Measurements from ENCODE around the gene GATA6.

Gene GATA6

DNA sequence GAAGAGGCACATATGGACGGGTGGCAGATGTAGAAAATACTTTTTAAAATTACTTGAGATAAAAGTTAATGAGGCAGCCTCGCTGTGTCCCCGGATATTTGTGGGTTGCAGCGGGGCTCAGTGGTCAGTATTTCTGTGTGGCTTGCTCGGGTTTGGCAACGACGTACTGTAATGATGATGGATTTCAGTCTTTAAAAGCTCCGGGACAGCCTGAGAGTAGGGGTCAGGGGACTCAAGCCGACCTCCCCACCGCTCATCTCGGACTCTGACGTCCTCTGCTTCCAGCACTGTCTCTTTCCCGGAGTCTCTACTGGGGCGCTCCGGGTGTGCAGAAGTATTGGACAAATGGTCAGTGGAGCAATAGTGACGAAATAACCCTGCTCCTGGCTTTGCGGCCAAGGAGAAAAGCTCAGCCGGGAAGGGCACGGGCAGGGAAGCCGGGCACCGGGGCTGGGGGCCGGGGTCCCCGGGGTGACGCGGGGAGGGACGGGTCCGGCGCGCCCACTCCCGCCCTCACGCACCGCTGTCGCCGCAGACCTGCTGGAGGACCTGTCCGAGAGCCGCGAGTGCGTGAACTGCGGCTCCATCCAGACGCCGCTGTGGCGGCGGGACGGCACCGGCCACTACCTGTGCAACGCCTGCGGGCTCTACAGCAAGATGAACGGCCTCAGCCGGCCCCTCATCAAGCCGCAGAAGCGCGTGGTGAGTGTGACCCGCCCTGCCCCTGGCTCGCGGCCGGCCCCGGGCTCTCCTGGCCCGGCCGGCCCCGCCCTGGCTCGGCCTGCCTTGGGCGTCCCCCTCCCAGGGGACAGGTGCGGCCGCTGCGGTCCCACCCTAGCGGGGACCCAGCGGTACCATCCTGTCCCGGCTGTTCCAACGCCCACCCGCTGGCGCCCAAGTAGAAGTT is 7.3 kb downstream of the GATA6 start:
- H2AFZ ChIP-seq (ENCODE audit: low read length) = no peak overlapping the region
- no peak overlapping the region for H3K14ac ChIP-seq (ENCODE audit: low read length)
- no peak overlapping the region for H4K91ac ChIP-seq (ENCODE audit: low read depth, low read length, poor library complexity)
- H3K27ac ChIP-seq (replicated peaks; ENCODE audit: low read length) = no peak overlapping the region
- no peak overlapping the region for H2BK120ac ChIP-seq (ENCODE audit: low read depth, low read length)
- H3K9ac ChIP-seq (ENCODE audit: low read depth, low read length, poor library complexity) = no peak overlapping the region
- peaks cover 35 to 99% (median 71%) of the 10 kb centered on the region in 3 experiments for H3K27me3 ChIP-seq (ENCODE audit: control insufficient read depth in 3 of 3, insufficient read depth in 3 of 3, low read depth in 1 of 3, low read length in 3 of 3)
- H2BK15ac ChIP-seq (ENCODE audit: low read length) = no peak overlapping the region
- H3K4ac ChIP-seq (ENCODE audit: low read length) = no peak overlapping the region
- H2AK5ac ChIP-seq (ENCODE audit: low read depth, low read length) = no peak overlapping the region
- peaks cover 0 to 9% of the 10 kb centered on the region in 2 donors for H3K9me3 ChIP-seq (replicated peaks in 1 of 2; ENCODE audit: control insufficient read depth in 2 of 2, insufficient read depth in 1 of 2, low read depth in 1 of 2, low read length in 2 of 2)
- H3K79me1 ChIP-seq (ENCODE audit: low read depth, low read length) = no peaks in the 10 kb centered on the region
- peak overlapping the region; percentile 15 for H3K23ac ChIP-seq (ENCODE audit: low read depth, low read length, poor library complexity)
- no peak overlapping the region for H2BK5ac ChIP-seq (ENCODE audit: low read length)
- no peak for DNase-seq (ENCODE audit: low spot score)
- WGBS, 2 donors (ENCODE audit: extremely low coverage in 2 of 2, insufficient read length in 2 of 2, insufficient replicate concordance in 1 of 2) = no CpG with 5 or more reads among the region's 71 CpGs
- peak overlapping the region in 1 of 2 donors; percentile 22 for H3K4me3 ChIP-seq (ENCODE audit: low read length in 2 of 2)
- H3K36me3 ChIP-seq (replicated peaks in 1 of 2; ENCODE audit: control insufficient read depth in 2 of 2, insufficient read depth in 2 of 2, low read length in 2 of 2) = no peaks in the 10 kb centered on the region
- H3K4me2 ChIP-seq (ENCODE audit: insufficient read depth, low read length, poor library complexity, severe bottlenecking) = peak overlapping the region; percentile 24
- peak overlapping the region; percentile 63 for H3K18ac ChIP-seq (ENCODE audit: low read length)
- no peak overlapping the region for H4K8ac ChIP-seq (ENCODE audit: low read depth, low read length)
- no peaks in the 10 kb centered on the region for H3K4me1 ChIP-seq (ENCODE audit: control insufficient read depth in 2 of 2, insufficient read depth in 1 of 2, low read depth in 1 of 2, low read length in 2 of 2)
- H2BK12ac ChIP-seq (ENCODE audit: low read length) = no peak overlapping the region

DNA sequence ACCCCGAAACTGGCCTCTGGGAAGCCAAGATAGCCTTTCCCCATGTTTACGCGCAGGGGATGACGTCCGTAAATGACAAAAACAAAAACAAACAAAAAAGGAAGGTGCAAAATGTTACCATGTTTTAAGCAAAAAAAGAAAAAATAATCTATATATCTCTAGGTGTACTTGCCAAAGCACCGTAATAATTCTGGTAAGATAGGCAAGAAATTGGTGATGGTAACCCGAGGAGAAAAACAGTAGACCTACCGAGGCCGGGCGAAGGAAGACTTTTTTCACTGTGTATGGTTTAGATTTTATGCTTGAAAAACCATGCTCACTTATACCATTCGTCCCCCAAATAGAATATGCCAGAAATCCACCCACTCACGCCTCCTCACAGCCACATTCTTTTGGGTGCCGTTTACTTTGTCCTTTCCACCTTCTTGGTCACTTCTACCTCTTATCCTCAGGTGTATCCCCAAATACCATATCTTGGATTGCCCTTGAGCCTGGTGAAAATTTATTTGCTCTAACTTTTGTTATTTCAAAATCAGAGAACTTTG is 8.0 kb downstream of the GATA6 start:
- no peak overlapping the region for H2BK120ac ChIP-seq (ENCODE audit: low read depth, low read length)
- no peak overlapping the region for H3K14ac ChIP-seq (ENCODE audit: low read length)
- no peak overlapping the region for H3K4me3 ChIP-seq (ENCODE audit: low read length in 2 of 2)
- H3K4me1 ChIP-seq (ENCODE audit: control insufficient read depth in 2 of 2, insufficient read depth in 1 of 2, low read depth in 1 of 2, low read length in 2 of 2) = no peaks in the 10 kb centered on the region
- no peak overlapping the region for H3K9ac ChIP-seq (ENCODE audit: low read depth, low read length, poor library complexity)
- no CpG with 5 or more reads among the region's 13 CpGs for WGBS, 2 donors (ENCODE audit: extremely low coverage in 2 of 2, insufficient read length in 2 of 2, insufficient replicate concordance in 1 of 2)
- H4K8ac ChIP-seq (ENCODE audit: low read depth, low read length) = no peak overlapping the region
- no peak overlapping the region for H2BK15ac ChIP-seq (ENCODE audit: low read length)
- no peak overlapping the region for H3K27ac ChIP-seq (replicated peaks; ENCODE audit: low read length)
- no peaks in the 10 kb centered on the region for H3K79me1 ChIP-seq (ENCODE audit: low read depth, low read length)
- H2AFZ ChIP-seq (ENCODE audit: low read length) = no peak overlapping the region
- DNase-seq (ENCODE audit: low spot score) = no peak
- peak overlapping the region; percentile 15 for H3K23ac ChIP-seq (ENCODE audit: low read depth, low read length, poor library complexity)
- peaks cover 28 to 96% (median 64%) of the 10 kb centered on the region in 3 experiments for H3K27me3 ChIP-seq (ENCODE audit: control insufficient read depth in 3 of 3, insufficient read depth in 3 of 3, low read depth in 1 of 3, low read length in 3 of 3)
- no peak overlapping the region for H2BK5ac ChIP-seq (ENCODE audit: low read length)
- no peak overlapping the region for H3K4ac ChIP-seq (ENCODE audit: low read length)
- H2BK12ac ChIP-seq (ENCODE audit: low read length) = no peak overlapping the region
- H2AK5ac ChIP-seq (ENCODE audit: low read depth, low read length) = no peak overlapping the region
- H3K18ac ChIP-seq (ENCODE audit: low read length) = no peak overlapping the region
- peaks cover 0 to 7% of the 10 kb centered on the region in 2 donors for H3K9me3 ChIP-seq (replicated peaks in 1 of 2; ENCODE audit: control insufficient read depth in 2 of 2, insufficient read depth in 1 of 2, low read depth in 1 of 2, low read length in 2 of 2)
- H3K4me2 ChIP-seq (ENCODE audit: insufficient read depth, low read length, poor library complexity, severe bottlenecking) = no peak overlapping the region
- H4K91ac ChIP-seq (ENCODE audit: low read depth, low read length, poor library complexity) = no peak overlapping the region
- H3K36me3 ChIP-seq (replicated peaks in 1 of 2; ENCODE audit: control insufficient read depth in 2 of 2, insufficient read depth in 2 of 2, low read length in 2 of 2) = no peaks in the 10 kb centered on the region

DNA sequence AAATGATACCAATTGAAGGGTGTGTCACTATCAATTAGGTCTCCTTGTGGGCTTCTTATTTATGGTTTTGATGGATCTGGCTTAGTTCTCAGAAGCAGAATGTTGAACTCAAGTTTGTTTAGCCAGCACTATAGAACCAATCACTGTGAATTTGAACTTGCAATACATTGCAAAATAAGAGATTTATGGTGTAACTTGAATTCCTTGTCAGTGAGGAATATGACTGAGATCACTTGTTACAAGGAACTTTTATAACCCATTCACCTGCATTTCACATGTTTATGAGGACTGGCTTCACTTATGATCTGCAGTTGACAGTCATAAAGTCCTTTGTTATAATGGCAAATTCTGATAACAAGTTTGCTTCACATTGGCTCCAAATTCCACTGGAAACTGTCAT is 9.8 kb downstream of the GATA6 start:
- Histone ChIP-seq H3K4me1 (ENCODE audit: control insufficient read depth in 2 of 2, insufficient read depth in 1 of 2, low read depth in 1 of 2, low read length in 2 of 2) (no peaks in the 10 kb centered on the region), H2AFZ (ENCODE audit: low read length) (no peak overlapping the region), H3K18ac (ENCODE audit: low read length) (no peak overlapping the region), H3K4me3 (ENCODE audit: low read length in 2 of 2) (no peak overlapping the region), H3K14ac (ENCODE audit: low read length) (no peak overlapping the region), H2AK5ac (ENCODE audit: low read depth, low read length) (no peak overlapping the region), H3K4ac (ENCODE audit: low read length) (no peak overlapping the region), H2BK5ac (ENCODE audit: low read length) (no peak overlapping the region), H2BK120ac (ENCODE audit: low read depth, low read length) (no peak overlapping the region), H3K4me2 (ENCODE audit: insufficient read depth, low read length, poor library complexity, severe bottlenecking) (no peak overlapping the region), H3K36me3 (replicated peaks in 1 of 2; ENCODE audit: control insufficient read depth in 2 of 2, insufficient read depth in 2 of 2, low read length in 2 of 2) (no peaks in the 10 kb centered on the region), H3K27me3 (ENCODE audit: control insufficient read depth in 3 of 3, insufficient read depth in 3 of 3, low read depth in 1 of 3, low read length in 3 of 3) (peaks cover 11 to 78% (median 46%) of the 10 kb centered on the region in 3 experiments), H4K91ac (ENCODE audit: low read depth, low read length, poor library complexity) (no peak overlapping the region), H2BK12ac (ENCODE audit: low read length) (no peak overlapping the region), H4K8ac (ENCODE audit: low read depth, low read length) (no peak overlapping the region), H3K9me3 (replicated peaks in 1 of 2; ENCODE audit: control insufficient read depth in 2 of 2, insufficient read depth in 1 of 2, low read depth in 1 of 2, low read length in 2 of 2) (no peaks in the 10 kb centered on the region), H3K23ac (ENCODE audit: low read depth, low read length, poor library complexity) (no peak overlapping the region), H2BK15ac (ENCODE audit: low read length) (no peak overlapping the region), H3K9ac (ENCODE audit: low read depth, low read length, poor library complexity) (no peak overlapping the region), H3K79me1 (ENCODE audit: low read depth, low read length) (no peaks in the 10 kb centered on the region), H3K27ac (replicated peaks; ENCODE audit: low read length) (no peak overlapping the region)
- DNase-seq (ENCODE audit: low spot score) = no peak

DNA sequence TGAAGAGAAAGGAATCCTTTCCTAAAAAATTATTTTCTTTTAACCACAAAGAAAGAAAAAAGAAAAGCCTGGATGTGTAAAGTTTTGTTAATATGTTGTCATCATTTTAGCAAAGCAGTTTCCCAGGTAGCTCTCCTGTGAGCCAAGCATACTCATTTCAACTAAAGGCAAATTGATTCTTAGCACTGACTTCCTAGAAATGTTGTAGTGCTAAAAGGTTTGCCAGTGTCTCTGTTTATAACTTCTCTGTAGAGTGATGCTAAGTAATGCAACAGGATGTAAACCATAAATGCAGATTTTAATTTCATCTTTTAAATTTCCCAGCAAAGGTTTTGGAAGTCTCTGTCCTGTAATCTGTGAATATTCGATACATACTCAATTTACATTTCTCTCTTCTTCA is 10.2 kb downstream of the GATA6 start:
- H3K18ac ChIP-seq (ENCODE audit: low read length) = no peak overlapping the region
- H2BK15ac ChIP-seq (ENCODE audit: low read length) = no peak overlapping the region
- no peak overlapping the region for H2BK120ac ChIP-seq (ENCODE audit: low read depth, low read length)
- H3K4me1 ChIP-seq (ENCODE audit: control insufficient read depth in 2 of 2, insufficient read depth in 1 of 2, low read depth in 1 of 2, low read length in 2 of 2) = no peaks in the 10 kb centered on the region
- WGBS, 2 donors (ENCODE audit: extremely low coverage in 2 of 2, insufficient read length in 2 of 2, insufficient replicate concordance in 1 of 2) = no CpG with 5 or more reads among the region's 1 CpG
- DNase-seq (ENCODE audit: low spot score) = no peak
- no peak overlapping the region for H3K23ac ChIP-seq (ENCODE audit: low read depth, low read length, poor library complexity)
- H3K4me3 ChIP-seq (ENCODE audit: low read length in 2 of 2) = no peak overlapping the region
- no peaks in the 10 kb centered on the region for H3K36me3 ChIP-seq (replicated peaks in 1 of 2; ENCODE audit: control insufficient read depth in 2 of 2, insufficient read depth in 2 of 2, low read length in 2 of 2)
- H3K9me3 ChIP-seq (replicated peaks in 1 of 2; ENCODE audit: control insufficient read depth in 2 of 2, insufficient read depth in 1 of 2, low read depth in 1 of 2, low read length in 2 of 2) = no peaks in the 10 kb centered on the region
- H2BK12ac ChIP-seq (ENCODE audit: low read length) = no peak overlapping the region
- H2AFZ ChIP-seq (ENCODE audit: low read length) = no peak overlapping the region
- H3K4ac ChIP-seq (ENCODE audit: low read length) = no peak overlapping the region
- H2AK5ac ChIP-seq (ENCODE audit: low read depth, low read length) = no peak overlapping the region
- H3K27me3 ChIP-seq (ENCODE audit: control insufficient read depth in 3 of 3, insufficient read depth in 3 of 3, low read depth in 1 of 3, low read length in 3 of 3) = peaks cover 10 to 74% (median 42%) of the 10 kb centered on the region in 3 experiments
- H3K79me1 ChIP-seq (ENCODE audit: low read depth, low read length) = no peaks in the 10 kb centered on the region
- no peak overlapping the region for H2BK5ac ChIP-seq (ENCODE audit: low read length)
- H4K8ac ChIP-seq (ENCODE audit: low read depth, low read length) = no peak overlapping the region
- H3K27ac ChIP-seq (replicated peaks; ENCODE audit: low read length) = no peak overlapping the region
- no peak overlapping the region for H3K4me2 ChIP-seq (ENCODE audit: insufficient read depth, low read length, poor library complexity, severe bottlenecking)
- H3K14ac ChIP-seq (ENCODE audit: low read length) = no peak overlapping the region
- no peak overlapping the region for H4K91ac ChIP-seq (ENCODE audit: low read depth, low read length, poor library complexity)
- H3K9ac ChIP-seq (ENCODE audit: low read depth, low read length, poor library complexity) = no peak overlapping the region
